Measurements from ENCODE around the gene APOA5. TPM values are rescaled to one million over a fixed set of nuclear protein-coding genes. Genes with fewer than 3 reads are reported as not detected.

APOA5 gene
- total and polyA plus RNA-seq, 2 of the 13 experiments (the other 11 are each of a cell fraction or from before 2014, with no cell fraction given): 44.0 to 49.1 TPM

DNA sequence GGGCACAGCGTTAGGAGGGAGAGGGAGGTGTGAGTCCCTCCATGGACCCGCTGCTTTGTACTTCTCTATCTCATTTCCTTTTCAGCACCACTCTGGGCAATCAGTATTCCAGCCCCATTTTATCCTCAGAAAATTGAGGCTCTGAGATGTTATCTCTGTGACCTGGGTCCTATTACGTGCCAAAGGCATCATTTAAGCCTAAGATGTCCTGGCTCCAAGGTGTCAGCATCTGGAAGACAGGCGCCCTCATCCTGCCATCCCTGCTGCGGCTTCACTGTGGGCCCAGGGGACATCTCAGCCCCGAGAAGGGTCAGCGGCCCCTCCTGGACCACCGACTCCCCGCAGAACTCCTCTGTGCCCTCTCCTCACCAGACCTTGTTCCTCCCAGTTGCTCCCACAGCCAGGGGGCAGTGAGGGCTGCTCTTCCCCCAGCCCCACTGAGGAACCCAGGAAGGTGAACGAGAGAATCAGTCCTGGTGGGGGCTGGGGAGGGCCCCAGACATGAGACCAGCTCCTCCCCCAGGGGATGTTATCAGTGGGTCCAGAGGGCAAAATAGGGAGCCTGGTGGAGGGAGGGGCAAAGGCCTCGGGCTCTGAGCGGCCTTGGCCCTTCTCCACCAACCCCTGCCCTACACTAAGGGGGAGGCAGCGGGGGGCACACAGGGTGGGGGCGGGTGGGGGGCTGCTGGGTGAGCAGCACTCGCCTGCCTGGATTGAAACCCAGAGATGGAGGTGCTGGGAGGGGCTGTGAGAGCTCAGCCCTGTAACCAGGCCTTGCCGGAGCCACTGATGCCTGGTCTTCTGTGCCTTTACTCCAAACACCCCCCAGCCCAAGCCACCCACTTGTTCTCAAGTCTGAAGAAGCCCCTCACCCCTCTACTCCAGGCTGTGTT, 37.2 kb upstream of the APOA5 start (continued):
- no peak for TF ChIP-seq MAFK (conservative IDR thresholded peaks at IDR 0.05 in 1 of 2, IDR thresholded peaks at IDR 0.05 in 1 of 2; ENCODE audit: low read length in 2 of 2)
- TF ChIP-seq ZNF850 (CRISPR knock-in tag; conservative IDR thresholded peaks at IDR 0.05): 0 out of 2 replicates have a peak, but pooled peaks have one; percentile 24
- peak; percentile 51; the same call in 1 of the 2 replicates for TF ChIP-seq SMAD1 (CRISPR knock-in tag; IDR thresholded peaks at IDR 0.05; ENCODE audit: borderline replicate concordance, low read depth)
- no peak for TF ChIP-seq MXD4 (CRISPR knock-in tag; IDR thresholded peaks at IDR 0.05)
- no peak for TF ChIP-seq PBX3 (CRISPR knock-in tag; IDR thresholded peaks at IDR 0.05; ENCODE audit: borderline replicate concordance)
- no peak for TF ChIP-seq ZNF552 (CRISPR knock-in tag; IDR thresholded peaks at IDR 0.05; ENCODE audit: borderline replicate concordance)
- TF ChIP-seq ZFP37 (CRISPR knock-in tag; IDR thresholded peaks at IDR 0.05; ENCODE audit: borderline replicate concordance): no peak
- TF ChIP-seq ARNT2 (CRISPR knock-in tag; IDR thresholded peaks at IDR 0.05; ENCODE audit: low read depth): no peak
- TF ChIP-seq TOE1 (CRISPR knock-in tag; IDR thresholded peaks at IDR 0.05): no peak
- TF ChIP-seq, protein P1, sequence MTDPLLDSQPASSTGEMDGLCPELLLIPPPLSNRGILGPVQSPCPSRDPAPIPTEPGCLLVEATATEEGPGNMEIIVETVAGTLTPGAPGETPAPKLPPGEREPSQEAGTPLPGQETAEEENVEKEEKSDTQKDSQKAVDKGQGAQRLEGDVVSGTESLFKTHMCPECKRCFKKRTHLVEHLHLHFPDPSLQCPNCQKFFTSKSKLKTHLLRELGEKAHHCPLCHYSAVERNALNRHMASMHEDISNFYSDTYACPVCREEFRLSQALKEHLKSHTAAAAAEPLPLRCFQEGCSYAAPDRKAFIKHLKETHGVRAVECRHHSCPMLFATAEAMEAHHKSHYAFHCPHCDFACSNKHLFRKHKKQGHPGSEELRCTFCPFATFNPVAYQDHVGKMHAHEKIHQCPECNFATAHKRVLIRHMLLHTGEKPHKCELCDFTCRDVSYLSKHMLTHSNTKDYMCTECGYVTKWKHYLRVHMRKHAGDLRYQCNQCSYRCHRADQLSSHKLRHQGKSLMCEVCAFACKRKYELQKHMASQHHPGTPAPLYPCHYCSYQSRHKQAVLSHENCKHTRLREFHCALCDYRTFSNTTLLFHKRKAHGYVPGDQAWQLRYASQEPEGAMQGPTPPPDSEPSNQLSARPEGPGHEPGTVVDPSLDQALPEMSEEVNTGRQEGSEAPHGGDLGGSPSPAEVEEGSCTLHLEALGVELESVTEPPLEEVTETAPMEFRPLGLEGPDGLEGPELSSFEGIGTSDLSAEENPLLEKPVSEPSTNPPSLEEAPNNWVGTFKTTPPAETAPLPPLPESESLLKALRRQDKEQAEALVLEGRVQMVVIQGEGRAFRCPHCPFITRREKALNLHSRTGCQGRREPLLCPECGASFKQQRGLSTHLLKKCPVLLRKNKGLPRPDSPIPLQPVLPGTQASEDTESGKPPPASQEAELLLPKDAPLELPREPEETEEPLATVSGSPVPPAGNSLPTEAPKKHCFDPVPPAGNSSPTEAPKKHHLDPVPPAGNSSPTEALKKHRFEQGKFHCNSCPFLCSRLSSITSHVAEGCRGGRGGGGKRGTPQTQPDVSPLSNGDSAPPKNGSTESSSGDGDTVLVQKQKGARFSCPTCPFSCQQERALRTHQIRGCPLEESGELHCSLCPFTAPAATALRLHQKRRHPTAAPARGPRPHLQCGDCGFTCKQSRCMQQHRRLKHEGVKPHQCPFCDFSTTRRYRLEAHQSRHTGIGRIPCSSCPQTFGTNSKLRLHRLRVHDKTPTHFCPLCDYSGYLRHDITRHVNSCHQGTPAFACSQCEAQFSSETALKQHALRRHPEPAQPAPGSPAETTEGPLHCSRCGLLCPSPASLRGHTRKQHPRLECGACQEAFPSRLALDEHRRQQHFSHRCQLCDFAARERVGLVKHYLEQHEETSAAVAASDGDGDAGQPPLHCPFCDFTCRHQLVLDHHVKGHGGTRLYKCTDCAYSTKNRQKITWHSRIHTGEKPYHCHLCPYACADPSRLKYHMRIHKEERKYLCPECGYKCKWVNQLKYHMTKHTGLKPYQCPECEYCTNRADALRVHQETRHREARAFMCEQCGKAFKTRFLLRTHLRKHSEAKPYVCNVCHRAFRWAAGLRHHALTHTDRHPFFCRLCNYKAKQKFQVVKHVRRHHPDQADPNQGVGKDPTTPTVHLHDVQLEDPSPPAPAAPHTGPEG (CRISPR knock-in tag; IDR thresholded peaks at IDR 0.05): no peak
- peak; percentile 12 for TF ChIP-seq RBM39 (IDR thresholded peaks at IDR 0.05; ENCODE audit: low read depth, low read length, poor library complexity, severe bottlenecking)
- 0 out of 2 replicates have a peak, but pooled peaks have one; percentile 34 for TF ChIP-seq ZNF644 (CRISPR knock-in tag; IDR thresholded peaks at IDR 0.05; ENCODE audit: low read depth)
- TF ChIP-seq TBX2 (CRISPR knock-in tag; IDR thresholded peaks at IDR 0.05; ENCODE audit: borderline replicate concordance): peak; percentile 66
- no peak for TF ChIP-seq ZNF354B (CRISPR knock-in tag; IDR thresholded peaks at IDR 0.05)
- peak; percentile 92 for TF ChIP-seq DPF2 (CRISPR knock-in tag; IDR thresholded peaks at IDR 0.05; ENCODE audit: borderline replicate concordance, low read depth)
- peak; percentile 96 for TF ChIP-seq SKIL (CRISPR knock-in tag; IDR thresholded peaks at IDR 0.05; ENCODE audit: borderline replicate concordance)
- peak; percentile 48; the same call in 1 of the 2 replicates for TF ChIP-seq ZIK1 (CRISPR knock-in tag; IDR thresholded peaks at IDR 0.05; ENCODE audit: borderline replicate concordance, low read depth)

All from HepG2 (cell line).